ENCODE data around the gene FARS2. TPM values are rescaled to one million over a fixed set of nuclear protein-coding genes. Genes with fewer than 3 reads are reported as not detected.

Gene FARS2
- total RNA-seq, 2 experiments from 2014 or later = 13.8 to 14.3 TPM

GRCh38 chr6:5817869-5818268, 556.6 kb downstream of the FARS2 start:
- Histone ChIP-seq H3K9me2 (ENCODE audit: insufficient read depth, low read length) (no peaks in the 10 kb centered on the region), H3K4me2 (ENCODE audit: low read length) (no peak overlapping the region), H3K36me3 (ENCODE audit: insufficient read depth, low read length) (no peaks in the 10 kb centered on the region), H3K4me1 (ENCODE audit: insufficient read depth, low read length, poor library complexity, severe bottlenecking) (no peaks in the 10 kb centered on the region), H3K9me3 (ENCODE audit: low read length) (no peaks in the 10 kb centered on the region), H2AFZ (ENCODE audit: low read length) (no peak overlapping the region), H3K79me2 (ENCODE audit: insufficient read depth, low read depth, low read length) (no peaks in the 10 kb centered on the region), H4K20me1 (ENCODE audit: insufficient read depth, low read length) (no peaks in the 10 kb centered on the region), H3K4me3 (ENCODE audit: low read depth, low read length, poor library complexity, severe bottlenecking) (no peak overlapping the region), H3K27ac (ENCODE audit: low read depth, low read length, poor library complexity, severe bottlenecking) (no peak overlapping the region)
- CTCF ChIA-PET (ENCODE audit: unreplicated experiment) = no interaction called here
- POLR2A ChIA-PET = no interaction called here
- intact Hi-C loops (cut with micrococcal nuclease; ENCODE audit: unreplicated experiment) = no loop called here
- TF ChIP-seq, protein P1, sequence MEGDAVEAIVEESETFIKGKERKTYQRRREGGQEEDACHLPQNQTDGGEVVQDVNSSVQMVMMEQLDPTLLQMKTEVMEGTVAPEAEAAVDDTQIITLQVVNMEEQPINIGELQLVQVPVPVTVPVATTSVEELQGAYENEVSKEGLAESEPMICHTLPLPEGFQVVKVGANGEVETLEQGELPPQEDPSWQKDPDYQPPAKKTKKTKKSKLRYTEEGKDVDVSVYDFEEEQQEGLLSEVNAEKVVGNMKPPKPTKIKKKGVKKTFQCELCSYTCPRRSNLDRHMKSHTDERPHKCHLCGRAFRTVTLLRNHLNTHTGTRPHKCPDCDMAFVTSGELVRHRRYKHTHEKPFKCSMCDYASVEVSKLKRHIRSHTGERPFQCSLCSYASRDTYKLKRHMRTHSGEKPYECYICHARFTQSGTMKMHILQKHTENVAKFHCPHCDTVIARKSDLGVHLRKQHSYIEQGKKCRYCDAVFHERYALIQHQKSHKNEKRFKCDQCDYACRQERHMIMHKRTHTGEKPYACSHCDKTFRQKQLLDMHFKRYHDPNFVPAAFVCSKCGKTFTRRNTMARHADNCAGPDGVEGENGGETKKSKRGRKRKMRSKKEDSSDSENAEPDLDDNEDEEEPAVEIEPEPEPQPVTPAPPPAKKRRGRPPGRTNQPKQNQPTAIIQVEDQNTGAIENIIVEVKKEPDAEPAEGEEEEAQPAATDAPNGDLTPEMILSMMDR (conservative IDR thresholded peaks at IDR 0.05; ENCODE audit: low read length) = no peak
- TF ChIP-seq EZH2phosphoT487 (IDR thresholded peaks at IDR 0.05; ENCODE audit: borderline replicate concordance, low read depth, low read length) = no peak
- DNase-seq (ENCODE audit: low spot score) = no peak
- no TSS peak for BruUV-seq (replicated peaks)

GRCh38 chr6:5818959-5819358, 557.6 kb downstream of the FARS2 start:
- no peak for TF ChIP-seq EZH2phosphoT487 (IDR thresholded peaks at IDR 0.05; ENCODE audit: borderline replicate concordance, low read depth, low read length)
- TF ChIP-seq, protein P1 (conservative IDR thresholded peaks at IDR 0.05; ENCODE audit: low read length) = no peak
- H3K27ac ChIP-seq (ENCODE audit: low read depth, low read length, poor library complexity, severe bottlenecking) = no peak overlapping the region
- H3K9me2 ChIP-seq (ENCODE audit: insufficient read depth, low read length) = no peaks in the 10 kb centered on the region
- ChIA-PET CTCF (ENCODE audit: unreplicated experiment) (no interaction called here), POLR2A (no interaction called here)
- no peak overlapping the region for H3K4me3 ChIP-seq (ENCODE audit: low read depth, low read length, poor library complexity, severe bottlenecking)
- no peaks in the 10 kb centered on the region for H3K79me2 ChIP-seq (ENCODE audit: insufficient read depth, low read depth, low read length)
- no peak overlapping the region for H2AFZ ChIP-seq (ENCODE audit: low read length)
- H3K4me2 ChIP-seq (ENCODE audit: low read length) = no peak overlapping the region
- H4K20me1 ChIP-seq (ENCODE audit: insufficient read depth, low read length) = no peaks in the 10 kb centered on the region
- no peak for DNase-seq (ENCODE audit: low spot score)
- intact Hi-C loops (cut with micrococcal nuclease; ENCODE audit: unreplicated experiment) = no loop called here
- no TSS peak for BruUV-seq (replicated peaks)
- H3K9me3 ChIP-seq (ENCODE audit: low read length) = no peaks in the 10 kb centered on the region
- H3K36me3 ChIP-seq (ENCODE audit: insufficient read depth, low read length) = no peaks in the 10 kb centered on the region
- no peaks in the 10 kb centered on the region for H3K4me1 ChIP-seq (ENCODE audit: insufficient read depth, low read length, poor library complexity, severe bottlenecking)

Other genes starting within 250 kb of the FARS2 start
- gene PPP1R3G, start 176.2 kb upstream of the FARS2 start, total RNA-seq (2014; rRNA removed; shearing (Covaris generic)) = 0.10 and 0.13 TPM in 2 replicates
- 0.10 TPM in 1 of 2 replicates, not detected in the other for gene PPP1R3G, start 176.2 kb upstream of the FARS2 start, total RNA-seq (2022)
- gene LYRM4, start 563 bp upstream of the FARS2 start, total RNA-seq (2014; rRNA removed; shearing (Covaris generic)) = 19.6 and 21.9 TPM in 2 replicates
- 27.3 and 34.3 TPM in 2 replicates for gene LYRM4, start 563 bp upstream of the FARS2 start, total RNA-seq (2022)